ENCODE measurements around the gene CASP10.
"Not testable (repeated sequence)": the region's sequence is repeated elsewhere in the genome, so short reads cannot be mapped to it uniquely, and the experiment has no call there.

The CASP10 gene

GRCh38 chr2:201154615-201155399 is 28.1 kb upstream of the CASP10 start:
- DNase-seq (ENCODE audit: low read depth) = no peak

- DNase-seq (ENCODE audit: low read depth) = no peak
Measured at GRCh38 chr2:201156036-201156435, 26.9 kb upstream of the CASP10 start.

- DNase-seq (ENCODE audit: low read depth) = no peak
Measured at GRCh38 chr2:201156640-201157039, 26.3 kb upstream of the CASP10 start.

- DNase-seq (ENCODE audit: low read depth) = no peak
Measured at GRCh38 chr2:201157694-201158093, 25.2 kb upstream of the CASP10 start.

GRCh38 chr2:201158111-201158929 is 24.6 kb upstream of the CASP10 start:
- DNase-seq (ENCODE audit: low read depth) = no peak

GRCh38 chr2:201164166-201164565 is 18.8 kb upstream of the CASP10 start:
- no peak for DNase-seq (ENCODE audit: low read depth)

- no peak for DNase-seq (ENCODE audit: low read depth)
Measured at GRCh38 chr2:201167546-201167945, 15.4 kb upstream of the CASP10 start.

- not testable (repeated sequence) for DNase-seq (ENCODE audit: low read depth)
Measured at GRCh38 chr2:201168496-201168895, 14.4 kb upstream of the CASP10 start.

- DNase-seq (ENCODE audit: low read depth) = no peak
Measured at GRCh38 chr2:201171259-201171814, 11.6 kb upstream of the CASP10 start.

GRCh38 chr2:201172279-201172678 is 10.7 kb upstream of the CASP10 start:
- no peak for DNase-seq (ENCODE audit: low read depth)

- no peak for DNase-seq (ENCODE audit: low read depth)
Measured at GRCh38 chr2:201174687-201175086, 8.3 kb upstream of the CASP10 start.

- no peak for DNase-seq (ENCODE audit: low read depth)
Measured at GRCh38 chr2:201176081-201176481, 6.9 kb upstream of the CASP10 start.

- no peak for DNase-seq (ENCODE audit: low read depth)
Measured at GRCh38 chr2:201180010-201180409, 2.9 kb upstream of the CASP10 start.

- DNase-seq (ENCODE audit: low read depth) = no peak
Measured at GRCh38 chr2:201183365-201183727, 405 bp downstream of the CASP10 start.

- DNase-seq (ENCODE audit: low read depth) = not testable (repeated sequence)
Measured at GRCh38 chr2:201183835-201184234, 894 bp downstream of the CASP10 start.

- DNase-seq (ENCODE audit: low read depth) = not testable (repeated sequence)
Measured at GRCh38 chr2:201184248-201184647, 1.3 kb downstream of the CASP10 start.

GRCh38 chr2:201185863-201186262 is 2.9 kb downstream of the CASP10 start:
- DNase-seq (ENCODE audit: low read depth) = no peak

GRCh38 chr2:201186982-201187381 is 4.0 kb downstream of the CASP10 start:
- no peak for DNase-seq (ENCODE audit: low read depth)

- DNase-seq (ENCODE audit: low read depth) = no peak
Measured at GRCh38 chr2:201188449-201188848, 5.5 kb downstream of the CASP10 start.

- no peak for DNase-seq (ENCODE audit: low read depth)
Measured at GRCh38 chr2:201191132-201191875, 8.4 kb downstream of the CASP10 start.

- DNase-seq (ENCODE audit: low read depth) = no peak
Measured at GRCh38 chr2:201194097-201194496, 11.2 kb downstream of the CASP10 start.

GRCh38 chr2:201195331-201195730 is 12.4 kb downstream of the CASP10 start:
- no peak for DNase-seq (ENCODE audit: low read depth)

Measured in stimulated activated CD8-positive, alpha-beta memory T cell treated with anti-CD3 and anti-CD28 coated beads, Interleukin-4, amount 100 ng/mL, for 24 hours (primary cell).